Neural progenitor cell (in vitro differentiated cells): ENCODE measurements around the gene RFX1.

Experiments
- EZH2 ChIP-seq: fragments of 200-600 bp; sonication (generic); IDR thresholded peaks from 2 replicates; pipeline ENCODE4 v1.6.1; 2017; ENCODE audit warnings: antibody characterized with exemption, mild to moderate bottlenecking, moderate library complexity
- TF ChIP-seq, protein P1 (sequence below): fragments of 200-600 bp; sonication (generic); IDR thresholded peaks from 2 replicates; pipeline ENCODE4 v1.5.1; 2017; ENCODE audit warnings: antibody characterized with exemption, mild to moderate bottlenecking

DNA sequence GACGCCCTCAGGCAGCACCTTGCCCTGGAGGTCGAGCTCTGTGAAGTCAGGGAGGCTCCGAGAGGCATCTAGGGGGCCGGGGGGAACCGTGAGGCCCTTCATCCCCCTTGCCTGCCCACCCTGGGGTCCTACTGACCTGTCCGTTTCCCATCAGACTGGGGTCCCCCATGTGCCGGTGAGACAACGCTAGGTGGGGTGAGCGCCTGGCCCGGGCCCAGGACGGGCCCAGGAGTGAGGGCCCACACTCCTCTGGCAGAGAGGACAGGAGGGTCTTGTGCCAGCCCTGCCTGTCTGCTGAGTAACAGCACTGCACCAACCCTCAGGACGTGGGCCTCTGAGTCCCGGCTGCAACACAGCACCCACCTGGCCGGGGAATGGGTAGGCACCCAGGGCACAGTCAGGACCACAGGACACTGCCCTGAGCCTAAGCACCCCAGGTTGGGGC, 39.4 kb downstream of the RFX1 start:
- TF ChIP-seq EZH2, result no peak
- TF ChIP-seq, protein P1, sequence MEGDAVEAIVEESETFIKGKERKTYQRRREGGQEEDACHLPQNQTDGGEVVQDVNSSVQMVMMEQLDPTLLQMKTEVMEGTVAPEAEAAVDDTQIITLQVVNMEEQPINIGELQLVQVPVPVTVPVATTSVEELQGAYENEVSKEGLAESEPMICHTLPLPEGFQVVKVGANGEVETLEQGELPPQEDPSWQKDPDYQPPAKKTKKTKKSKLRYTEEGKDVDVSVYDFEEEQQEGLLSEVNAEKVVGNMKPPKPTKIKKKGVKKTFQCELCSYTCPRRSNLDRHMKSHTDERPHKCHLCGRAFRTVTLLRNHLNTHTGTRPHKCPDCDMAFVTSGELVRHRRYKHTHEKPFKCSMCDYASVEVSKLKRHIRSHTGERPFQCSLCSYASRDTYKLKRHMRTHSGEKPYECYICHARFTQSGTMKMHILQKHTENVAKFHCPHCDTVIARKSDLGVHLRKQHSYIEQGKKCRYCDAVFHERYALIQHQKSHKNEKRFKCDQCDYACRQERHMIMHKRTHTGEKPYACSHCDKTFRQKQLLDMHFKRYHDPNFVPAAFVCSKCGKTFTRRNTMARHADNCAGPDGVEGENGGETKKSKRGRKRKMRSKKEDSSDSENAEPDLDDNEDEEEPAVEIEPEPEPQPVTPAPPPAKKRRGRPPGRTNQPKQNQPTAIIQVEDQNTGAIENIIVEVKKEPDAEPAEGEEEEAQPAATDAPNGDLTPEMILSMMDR, result no peak
